ENCODE data around the gene IRF3.
"Not testable (repeated sequence)": the region's sequence is repeated elsewhere in the genome, so short reads cannot be mapped to it uniquely, and the experiment has no call there.

IRF3 gene

DNA sequence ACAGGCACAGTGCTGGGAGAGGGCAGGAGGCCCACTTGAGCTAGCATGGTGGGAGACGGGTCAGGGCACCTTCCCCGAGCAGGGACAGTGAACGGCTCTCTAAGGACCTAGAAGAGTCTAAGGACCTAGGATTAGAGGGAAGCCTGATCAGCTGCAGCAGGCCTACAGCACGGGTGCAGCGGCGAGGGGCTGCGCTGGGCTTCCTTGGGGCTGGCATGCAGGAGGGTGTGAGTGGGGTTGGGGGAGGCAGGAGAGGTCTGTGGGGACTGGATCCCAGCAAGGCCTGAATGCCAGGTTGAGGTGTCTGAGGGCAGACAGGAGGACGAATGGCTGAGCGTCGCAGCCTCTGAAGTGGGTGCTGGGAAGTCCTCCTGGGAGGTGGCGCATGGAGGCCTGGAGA is 20.1 kb downstream of the IRF3 start:
- no peak for DNase-seq

DNA sequence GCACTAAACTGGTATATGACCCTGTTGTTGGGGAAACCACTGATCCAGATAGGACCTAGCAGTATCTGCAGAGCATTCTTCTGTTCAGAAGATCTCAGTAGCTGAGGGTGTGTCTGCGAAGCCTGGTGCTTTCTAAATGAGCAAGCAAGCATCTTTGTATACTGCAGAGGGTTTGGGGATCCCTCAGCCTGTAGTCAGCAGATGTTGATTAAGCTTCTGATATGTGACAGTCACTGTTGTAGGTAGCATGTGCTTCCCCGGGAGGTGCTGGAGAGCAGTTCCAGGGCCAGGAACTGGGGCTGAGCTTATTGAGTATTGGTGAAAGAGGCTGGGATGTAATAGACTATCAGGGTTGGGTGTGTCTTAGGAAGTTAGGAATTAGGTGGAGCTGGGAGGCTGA is 22.2 kb downstream of the IRF3 start:
- DNase-seq: no peak

DNA sequence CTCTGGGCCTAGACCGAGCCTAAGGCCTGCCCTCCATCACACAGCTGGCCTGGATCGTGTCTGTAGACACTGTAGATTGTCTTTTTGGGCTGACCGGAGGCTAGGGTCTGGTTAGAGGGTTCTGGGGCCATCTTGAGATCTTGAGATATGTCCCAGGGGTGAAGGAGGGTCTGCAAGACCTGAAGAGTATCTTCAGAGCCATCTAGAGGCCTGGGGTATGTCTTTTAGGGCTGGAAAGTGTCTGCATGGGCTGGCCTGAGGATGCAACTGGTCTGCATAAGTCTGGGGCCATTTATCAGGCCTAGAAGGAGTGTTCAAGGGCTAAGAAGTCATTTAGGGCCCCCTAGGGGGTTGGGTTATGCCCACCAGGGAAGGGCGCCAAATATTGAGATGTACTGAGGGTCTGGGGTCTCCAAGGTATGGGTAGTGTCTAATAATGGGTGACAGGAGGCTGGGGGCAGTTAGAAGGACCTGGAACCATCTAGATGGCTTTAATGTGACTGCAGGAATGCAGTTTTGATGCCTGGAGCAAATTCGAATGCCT is 23.1 kb downstream of the IRF3 start:
- DNase-seq: no peak

DNA sequence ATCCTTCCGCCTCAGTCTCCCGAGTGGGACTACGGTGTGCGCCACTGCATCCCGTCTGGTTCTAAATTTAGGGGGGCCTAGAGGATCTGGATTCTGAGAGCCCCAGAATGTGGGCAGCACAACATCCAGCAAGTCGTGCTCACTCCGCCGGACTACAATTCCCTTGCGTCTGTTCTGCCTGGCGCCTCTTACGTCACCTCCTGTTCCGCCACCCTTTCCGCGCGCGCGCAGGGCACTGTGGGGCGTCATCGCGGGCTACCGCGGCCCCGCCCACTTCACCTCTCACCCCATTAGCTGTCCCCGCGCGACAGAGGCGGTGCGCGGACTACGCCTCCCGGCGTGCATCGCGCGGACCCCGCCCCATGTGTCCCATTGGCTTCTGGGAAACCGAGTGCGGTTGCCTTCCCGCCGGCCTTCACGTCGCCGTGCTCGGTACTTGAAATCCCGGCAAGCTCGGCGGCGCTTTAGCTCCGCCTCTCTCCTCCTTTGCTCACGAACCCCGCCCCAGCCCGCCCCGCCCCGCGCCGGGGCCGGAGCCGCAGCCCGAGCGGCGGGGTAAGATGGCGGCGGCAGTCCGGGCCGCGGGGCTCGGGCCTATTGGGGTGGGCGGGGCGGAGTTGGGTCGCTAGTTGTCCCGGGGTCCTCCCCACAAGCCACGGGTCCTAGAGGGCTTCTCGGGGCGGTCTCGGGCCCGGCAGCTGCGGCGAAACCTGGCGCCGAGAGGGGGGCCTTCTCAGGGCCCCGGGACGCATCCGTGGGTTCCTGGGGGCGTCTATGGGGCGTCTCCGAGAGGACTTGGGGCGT is 23.8 kb downstream of the IRF3 start, which contains the start of gene SCAF1:
Gene SCAF1 (plus strand): TSS at position 522 of the 804 bp plus-strand sequence. CDS start 2,818 bp downstream, outside the sequence.
- DNase-seq: peak; percentile 99

DNA sequence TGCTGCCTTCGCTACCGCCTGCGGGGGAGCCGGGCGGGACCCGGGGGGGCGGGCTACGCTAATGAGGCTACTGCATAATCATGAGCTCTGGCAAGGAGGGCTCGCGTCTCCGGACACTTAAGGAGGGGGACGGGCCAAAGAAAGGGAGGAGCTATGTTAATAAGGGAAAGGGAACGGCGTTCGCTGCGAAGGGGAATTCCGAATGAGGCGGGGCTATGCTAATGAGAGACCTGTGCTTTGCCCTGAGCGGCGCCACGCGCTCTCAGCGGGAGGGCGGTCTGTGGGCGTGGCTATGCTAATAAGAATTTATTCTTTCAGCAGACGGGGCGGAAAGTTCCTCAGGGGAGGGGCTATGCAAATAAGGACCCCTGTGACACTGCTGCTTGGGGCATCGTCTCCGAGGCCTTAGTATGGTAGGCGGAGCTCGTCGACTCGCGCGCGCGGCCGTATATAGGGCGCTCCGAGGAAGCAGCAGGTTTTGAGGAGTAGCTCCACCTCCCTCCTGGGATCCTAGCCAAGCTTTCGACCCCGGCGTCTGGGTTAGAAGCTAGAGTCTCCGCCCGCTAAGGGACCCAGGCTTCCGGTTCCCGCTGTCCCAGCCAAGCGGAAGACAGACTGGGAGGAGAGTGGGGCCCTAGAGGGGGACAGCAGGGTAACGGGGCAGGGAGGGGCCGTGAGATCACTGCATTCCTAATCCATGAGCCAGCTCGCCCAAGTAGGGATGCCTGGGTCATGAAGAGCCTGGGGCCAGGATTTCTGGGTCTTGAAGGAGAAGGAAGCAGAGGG is 25.4 kb downstream of the IRF3 start, which contains the start of gene RRAS:
Gene RRAS (minus strand): TSS at position 31 of the 786 bp plus-strand sequence. CDS start 45 bp downstream, outside the sequence.
- DNase-seq: peak; percentile 100

DNA sequence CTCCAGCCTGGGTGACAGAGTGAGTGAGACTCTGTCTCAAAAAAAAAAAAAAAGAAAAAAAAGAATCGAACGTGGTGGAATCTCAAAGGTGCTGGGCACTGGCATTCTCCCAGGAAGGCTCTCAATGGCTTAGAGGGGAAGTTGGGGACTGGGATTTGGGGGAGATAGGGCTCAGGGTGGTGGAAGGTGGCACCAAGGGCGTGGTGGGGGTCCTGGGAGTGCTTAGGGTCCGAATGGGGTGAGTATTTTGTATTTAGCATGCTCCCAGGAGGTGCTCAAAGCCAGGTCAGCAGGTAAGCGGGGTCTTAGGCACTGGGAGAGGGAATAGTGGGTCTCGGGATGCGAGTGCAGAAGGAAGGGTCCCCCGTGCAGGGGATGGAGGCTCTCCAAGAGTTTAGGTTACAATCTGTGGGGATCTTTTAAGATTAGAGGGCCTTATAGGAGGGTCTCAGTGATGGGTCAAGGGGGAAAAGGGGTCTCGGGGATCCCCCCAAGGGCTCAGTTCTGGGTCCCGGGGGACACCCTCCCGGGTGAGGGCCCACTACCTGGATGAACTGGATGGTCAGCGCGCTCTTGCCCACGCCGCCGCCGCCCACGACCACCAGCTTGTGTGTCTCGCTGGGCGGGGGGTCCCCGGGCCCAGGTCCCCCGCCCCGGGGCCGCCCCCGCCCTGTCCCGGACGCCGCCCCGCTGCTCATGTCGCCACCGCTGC is 26.1 kb downstream of the IRF3 start:
- no peak for DNase-seq

DNA sequence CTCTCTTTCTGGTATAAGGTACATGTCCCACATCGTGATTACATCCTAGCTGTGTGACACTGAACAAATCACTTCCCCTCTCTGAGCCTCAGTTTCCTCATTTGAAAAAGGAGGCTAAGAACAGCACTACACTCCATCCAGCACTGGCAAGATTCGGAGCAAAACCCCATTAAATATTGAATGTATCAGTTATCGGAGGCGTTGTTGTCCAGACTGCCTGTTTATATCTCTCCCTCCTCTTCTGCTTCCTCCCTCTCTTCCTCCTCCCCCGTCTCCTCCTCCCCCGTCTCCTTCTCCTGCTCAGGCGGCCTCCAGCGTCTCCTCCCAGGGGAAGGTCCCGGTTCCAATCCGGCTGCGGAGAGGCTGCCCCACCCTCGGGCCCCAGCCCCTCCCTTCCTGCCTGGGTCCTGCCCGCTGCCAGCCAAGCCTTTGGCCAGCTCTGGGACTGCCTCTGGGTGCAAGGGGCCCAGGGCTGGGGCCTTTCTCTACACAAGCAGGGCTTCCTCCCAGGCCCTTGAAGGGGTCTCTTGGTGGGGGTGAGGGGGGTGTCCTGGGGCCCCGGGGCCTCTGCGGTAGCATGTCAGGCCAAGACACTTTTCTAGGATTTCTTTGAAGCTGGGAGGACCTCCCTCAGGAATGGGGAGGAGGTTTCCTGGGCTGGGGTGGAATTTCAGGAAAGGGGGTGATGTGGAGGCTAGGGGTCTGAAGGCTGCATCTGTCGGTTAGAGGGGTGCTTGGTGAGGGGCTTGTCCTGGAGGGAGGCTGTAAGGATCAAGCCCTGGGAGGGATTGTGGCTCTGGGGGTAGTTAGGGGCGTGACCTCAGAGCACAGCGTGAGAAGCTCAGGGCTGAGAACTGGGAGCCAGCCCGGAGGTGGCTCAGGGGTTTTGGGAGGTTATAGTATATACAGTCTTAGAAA is 27.6 kb downstream of the IRF3 start:
- DNase-seq: peak; percentile 87

DNA sequence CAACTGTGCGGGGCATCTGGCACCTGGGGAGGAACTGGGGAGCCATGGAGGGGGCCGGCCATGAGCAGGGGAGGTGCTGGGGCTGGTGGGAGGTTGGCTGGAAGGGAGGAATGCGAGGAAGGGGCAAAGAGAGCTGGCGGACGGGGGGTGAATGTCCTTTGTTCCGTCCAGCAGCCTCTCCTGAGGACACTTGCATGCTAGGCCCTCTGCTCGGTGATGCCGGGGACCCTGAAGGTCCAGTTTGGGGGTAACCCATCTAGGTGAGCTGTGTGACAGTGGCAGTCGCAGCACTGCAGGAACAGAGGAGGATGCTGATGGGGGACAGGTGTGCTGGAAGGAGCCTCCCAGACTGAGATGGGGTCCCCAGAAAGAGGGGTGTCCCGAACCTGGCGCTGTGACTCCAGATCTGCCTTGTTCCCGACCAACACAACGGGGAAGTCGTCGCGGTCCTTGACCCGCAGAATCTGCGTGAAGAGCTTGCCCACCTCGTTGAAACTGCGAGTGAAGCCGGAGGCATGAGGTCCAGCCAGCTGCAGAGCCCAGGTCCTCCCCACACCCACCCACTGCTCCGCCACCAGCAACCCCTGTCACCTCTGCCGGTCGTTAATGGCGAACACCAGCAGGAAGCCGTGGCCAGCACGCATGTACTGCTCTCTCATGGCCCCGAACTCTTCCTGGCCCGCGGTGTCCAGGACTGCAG is 29.3 kb downstream of the IRF3 start:
- DNase-seq: no peak

DNA sequence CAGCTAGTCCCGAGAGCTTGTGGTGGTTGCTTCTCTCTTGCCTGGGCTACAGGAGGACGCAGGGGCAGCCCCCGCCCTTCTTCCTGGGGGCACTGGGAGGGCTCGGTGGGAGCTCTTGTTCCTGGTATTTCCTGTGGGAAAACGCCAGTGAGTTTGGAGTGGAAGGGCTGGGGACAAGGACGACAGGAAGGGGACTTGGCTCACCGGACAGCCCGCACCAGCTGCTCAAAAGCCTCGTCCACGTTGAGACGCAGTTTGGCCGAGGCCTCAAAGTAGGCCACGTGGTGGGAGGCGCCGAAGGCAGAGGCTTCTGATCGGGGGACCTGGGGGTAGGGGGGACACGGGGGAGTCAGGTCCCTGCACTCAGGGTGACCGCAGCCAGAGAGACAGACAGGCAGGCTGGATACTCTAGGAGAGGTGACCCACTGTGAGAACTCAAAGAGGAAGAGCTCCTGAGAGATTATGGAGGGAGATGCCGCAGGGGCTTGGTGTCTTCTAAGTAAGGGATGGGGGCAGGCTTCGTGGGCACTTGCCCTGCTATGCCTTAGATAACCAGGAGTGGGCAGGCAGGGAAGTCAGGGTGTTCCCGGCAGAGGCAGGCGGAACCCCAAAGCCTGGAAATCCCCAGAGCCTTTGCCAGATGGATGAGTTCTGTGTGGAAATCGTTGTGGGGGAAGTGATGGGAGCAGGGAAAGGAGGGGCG is 30.0 kb downstream of the IRF3 start:
- peak; percentile 29 for DNase-seq

DNA sequence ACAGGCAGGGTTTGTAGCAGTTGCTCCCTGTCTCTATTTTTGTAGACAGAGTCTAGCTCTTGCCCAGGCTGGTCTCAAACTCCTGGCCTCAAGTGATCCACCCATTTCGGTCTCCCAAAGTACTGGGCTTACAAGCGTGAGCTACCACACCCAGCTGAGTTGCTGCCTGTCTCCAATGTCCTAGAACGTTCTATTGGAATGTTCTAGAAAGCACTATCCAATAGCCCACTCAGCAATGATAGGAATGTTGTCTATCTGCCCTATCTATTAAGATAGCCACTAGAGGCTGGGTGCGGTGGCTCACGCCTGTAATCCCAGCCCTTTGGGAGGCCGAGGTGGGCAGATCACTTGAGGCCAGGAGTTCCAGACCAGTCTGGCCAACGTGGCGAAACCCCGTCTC is 32.4 kb downstream of the IRF3 start:
- DNase-seq: peak; percentile 27

DNA sequence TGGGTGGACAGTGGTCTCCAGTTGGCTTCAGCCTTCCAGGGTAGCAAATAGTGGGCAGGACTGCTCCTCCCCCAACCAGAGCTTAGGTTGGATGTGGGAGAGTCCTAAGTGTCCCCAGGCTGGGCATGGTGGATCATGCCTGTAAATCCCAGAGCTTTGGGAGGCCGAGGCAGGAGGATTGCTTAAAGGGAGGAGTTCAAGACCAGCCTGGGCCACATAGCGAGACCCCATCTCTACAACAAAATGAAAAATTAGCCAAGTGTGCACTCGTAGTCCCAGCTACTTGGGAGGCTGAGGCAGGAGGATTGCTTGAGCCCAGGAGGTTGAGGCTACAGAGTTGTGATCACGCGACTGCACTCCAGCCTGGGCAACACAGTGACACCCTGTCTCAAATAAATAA is 33.1 kb downstream of the IRF3 start:
- no peak for DNase-seq

DNA sequence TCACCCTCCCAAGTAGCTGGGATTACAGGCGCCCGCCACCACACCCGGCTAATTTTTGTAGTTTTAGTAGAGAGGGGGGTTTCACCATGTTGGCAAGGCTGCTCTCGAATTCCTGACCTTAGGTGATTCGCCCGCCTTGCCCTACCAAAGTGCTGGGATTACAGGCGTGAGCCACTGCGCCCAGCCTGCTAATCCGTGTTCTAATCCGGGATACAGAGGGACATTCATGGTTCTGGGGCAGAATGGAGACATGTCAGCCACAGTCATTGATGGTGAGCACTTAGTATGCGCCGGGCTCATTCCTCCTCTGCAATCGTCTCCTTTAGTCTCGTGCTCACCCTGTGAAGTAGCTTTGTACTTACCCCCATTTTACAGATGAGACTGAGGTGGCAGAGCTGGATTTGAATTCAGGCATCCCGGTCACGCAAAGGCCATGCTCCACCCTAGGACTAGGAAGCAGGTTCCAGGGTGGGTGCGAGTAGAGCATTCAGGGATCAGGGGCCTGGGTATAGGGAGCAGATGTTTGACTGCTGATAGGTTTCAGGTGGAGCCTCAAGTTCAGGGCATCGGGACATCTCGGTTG is 34.0 kb downstream of the IRF3 start:
- no peak for DNase-seq

DNA sequence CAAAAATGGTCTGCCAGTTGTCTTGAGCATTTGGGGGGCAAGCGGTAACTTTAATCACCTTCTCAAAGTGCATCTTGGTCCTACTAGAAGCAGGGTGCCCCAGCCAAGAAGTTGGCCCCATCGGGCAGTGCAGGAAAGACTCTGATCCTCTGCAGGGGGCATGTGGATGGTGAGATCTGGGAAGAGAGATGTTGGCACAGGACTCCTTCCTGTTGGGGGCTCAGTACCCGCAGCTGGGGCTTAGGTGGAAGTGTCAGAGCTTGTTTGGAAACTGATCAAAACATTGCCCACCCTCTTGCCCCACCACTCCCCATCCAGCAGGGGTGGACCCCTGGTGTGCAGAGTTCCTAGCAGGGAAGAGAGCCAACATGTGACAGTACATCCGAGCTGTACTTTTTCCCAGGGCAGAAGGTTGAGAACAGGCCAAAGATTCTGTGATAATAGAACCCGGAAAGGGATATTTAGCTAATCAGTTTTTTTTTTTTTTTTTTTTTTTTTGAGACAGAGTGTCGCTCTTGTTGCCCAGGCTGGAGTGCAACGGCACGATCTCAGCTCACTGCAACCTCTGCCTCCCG is 34.6 kb downstream of the IRF3 start:
- no peak for DNase-seq

DNA sequence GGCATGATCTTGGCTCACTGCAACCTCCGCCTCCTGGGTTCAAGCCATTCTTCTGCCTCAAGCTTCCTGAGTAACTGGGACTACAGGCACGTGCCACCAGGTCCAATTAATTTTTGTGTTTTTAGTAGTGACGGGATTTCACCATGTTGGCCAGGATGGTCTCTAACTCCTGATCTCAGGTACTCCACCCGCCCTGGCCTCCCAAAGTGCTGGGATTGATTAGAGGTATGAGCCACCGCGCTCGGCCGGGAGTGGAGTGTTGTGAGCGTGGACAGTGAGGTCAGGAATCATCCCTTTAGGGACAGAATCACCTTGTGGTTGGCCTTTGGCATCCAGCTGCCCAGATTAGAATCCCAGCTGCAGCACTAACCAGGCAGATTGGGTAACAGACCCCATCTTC is 36.0 kb downstream of the IRF3 start:
- no peak for DNase-seq

DNA sequence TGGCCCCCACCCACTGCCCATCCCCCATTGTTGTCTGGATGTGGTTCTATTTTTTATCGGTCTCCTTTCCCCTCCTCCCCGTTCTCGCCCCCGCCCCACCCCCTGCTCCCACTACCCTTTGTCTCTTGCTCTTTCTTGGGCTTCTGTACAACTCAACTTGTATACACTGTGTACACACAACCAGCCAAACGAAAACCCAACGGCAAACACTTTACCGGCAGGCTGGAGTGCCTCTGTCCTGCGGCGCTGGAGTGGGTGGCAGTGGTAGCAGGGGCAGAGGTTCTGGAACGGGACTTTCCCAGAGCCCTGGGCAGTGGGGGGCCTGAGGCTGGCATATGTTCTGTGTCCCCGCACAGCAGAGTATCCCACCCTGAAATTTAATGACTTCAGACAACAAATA is 39.4 kb downstream of the IRF3 start:
- no peak for DNase-seq

DNA sequence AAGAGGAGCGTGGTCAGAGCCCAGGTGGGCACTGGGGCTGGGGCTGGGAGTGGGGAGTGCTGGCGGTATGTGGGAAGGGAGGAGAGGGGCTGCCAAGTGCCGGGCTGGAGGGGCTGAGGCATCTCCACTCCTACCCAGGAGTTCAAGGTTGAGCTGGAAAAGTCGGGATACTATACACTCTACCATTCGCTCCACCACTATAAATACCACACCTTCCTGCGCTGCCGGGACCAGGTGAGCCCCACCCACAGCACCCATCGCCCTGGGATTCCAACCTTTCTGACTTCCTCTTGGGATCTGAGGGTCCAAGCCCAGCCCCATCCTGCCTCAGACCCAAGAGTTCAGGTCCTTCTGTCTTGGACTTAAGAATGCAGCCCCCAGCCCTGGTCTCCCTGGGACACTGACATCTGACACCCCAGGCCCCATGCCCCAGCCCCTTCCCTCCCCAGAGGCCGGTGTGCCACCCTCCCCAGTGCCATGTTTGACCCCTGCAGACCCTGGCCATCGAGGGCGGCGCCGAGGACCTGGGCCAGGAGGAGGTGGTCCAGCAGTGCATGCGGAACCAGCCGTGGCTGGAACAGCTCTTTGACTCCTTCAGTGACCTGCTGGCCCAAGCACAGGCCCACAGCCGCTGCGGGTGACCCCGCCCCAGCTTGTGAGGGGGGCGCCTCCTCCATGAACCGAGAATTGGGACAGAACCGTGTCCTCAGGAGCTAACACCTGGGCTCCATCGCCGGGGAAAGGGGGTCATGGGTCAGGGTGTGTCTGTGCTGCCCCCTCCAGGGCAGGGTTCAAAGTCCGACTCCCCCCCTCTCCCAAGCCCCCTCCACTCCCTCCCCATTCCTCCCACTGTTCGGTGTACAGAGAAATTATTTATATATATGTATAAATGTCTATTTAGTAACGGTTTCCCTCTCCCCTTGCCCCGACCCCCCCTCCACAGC is 40.4 kb downstream of the IRF3 start:
- no peak for DNase-seq

DNA sequence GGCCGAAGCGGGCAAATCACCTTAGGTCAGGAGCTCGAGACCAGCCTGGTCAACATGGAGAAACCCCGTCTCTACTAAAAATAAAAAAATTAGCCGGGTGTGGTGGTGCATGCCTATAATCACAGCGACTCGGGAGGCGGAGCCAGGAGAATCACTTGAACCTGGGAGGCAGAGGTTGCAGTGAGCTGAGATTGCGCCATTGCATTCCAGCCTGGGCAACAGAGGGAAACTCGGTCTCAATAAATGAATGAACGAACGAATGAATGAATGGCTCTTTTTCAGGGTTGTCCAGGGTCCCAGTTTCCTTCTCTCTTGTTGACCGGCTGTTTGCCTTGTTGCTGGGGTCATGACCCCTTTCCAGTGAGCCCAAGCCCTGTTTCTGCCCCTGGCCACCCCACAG is 47.8 kb downstream of the IRF3 start:
- not testable (repeated sequence) for DNase-seq

DNA sequence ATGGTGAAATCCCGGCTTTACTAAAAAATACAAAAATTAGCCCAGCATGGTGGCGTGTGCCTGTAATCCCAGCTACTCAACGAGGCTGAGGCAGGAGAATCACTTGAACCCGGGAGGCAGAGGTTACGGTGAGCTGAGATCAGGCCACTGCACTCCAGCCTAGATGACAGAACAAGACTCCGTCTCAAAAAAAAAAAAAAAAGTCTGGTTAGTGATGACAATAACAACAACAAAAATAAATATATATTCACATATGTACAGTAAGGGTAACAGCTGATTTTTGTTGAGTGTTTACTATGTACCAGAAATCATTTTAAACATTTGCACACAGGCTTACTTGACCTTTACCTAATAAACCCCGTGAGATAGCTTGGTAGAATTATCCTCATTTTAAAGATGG is 48.7 kb downstream of the IRF3 start:
- DNase-seq: no peak
